BE2C (cell line): ENCODE results near the gene CMTM7.

Experiments used
- DNase-seq: peaks from one replicate; pipeline ENCODE4 v3.0.0-alpha.2; 2020
- H3K27me3 ChIP-seq: fragments of 250-450 bp; sonication (Bioruptor Pico); 2 replicates; pipeline ENCODE4 v1.5.1; 2020; ENCODE audit warnings: mild to moderate bottlenecking
- H3K36me3 ChIP-seq: fragments of 250-450 bp; sonication (Bioruptor Pico); 2 replicates; pipeline ENCODE4 v1.5.1; 2020; ENCODE audit warnings: mild to moderate bottlenecking
- H3K4me1 ChIP-seq: fragments of 250-450 bp; sonication (Bioruptor Pico); 2 replicates; pipeline ENCODE4 v1.5.1; 2020
- H3K4me3 ChIP-seq: 2 replicates; pipeline ENCODE4 v1.5.1; 2011; ENCODE audit warnings: low read depth, low read length
- H3K9me3 ChIP-seq: fragments of 250-450 bp; sonication (Bioruptor Pico); 2 replicates; pipeline ENCODE4 v1.5.1; 2020
- TF ChIP-seq, protein P1 (sequence below): IDR thresholded peaks from 2 replicates; pipeline ENCODE4 v1.5.1; 2012; ENCODE audit warnings: mild to moderate bottlenecking, low read depth, low read length

Gene CMTM7

DNA sequence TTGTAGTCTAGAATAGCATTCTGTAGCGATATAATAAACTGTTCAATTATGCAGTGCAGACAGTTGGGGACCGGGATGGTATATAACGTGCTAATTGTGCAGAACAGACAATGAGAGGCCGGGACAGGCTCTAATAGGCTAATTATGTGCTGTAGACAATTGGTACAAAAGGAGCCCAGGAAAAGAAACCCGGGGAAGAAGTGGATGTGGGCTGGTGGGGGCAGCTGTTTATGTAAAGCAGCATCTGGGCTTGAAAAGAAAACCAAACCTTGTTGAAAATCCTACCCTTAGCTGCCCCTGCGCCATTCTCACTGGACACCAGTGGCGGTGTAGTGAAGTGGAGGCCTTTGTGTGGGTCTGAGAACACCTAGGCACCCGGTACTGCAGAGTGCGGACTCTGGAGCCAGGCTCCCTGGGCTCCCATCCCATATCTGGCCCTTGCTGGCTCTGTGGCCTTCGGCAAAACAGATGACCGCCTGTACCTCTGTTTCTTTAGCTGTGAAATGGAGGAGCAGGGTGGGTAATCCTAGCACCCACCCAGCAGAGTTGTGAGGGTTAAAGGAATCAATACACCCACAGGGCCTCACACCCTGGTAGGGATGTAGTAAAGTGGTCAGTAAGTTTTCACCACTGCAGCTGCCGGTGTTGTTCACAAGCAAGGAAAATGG, 59.5 kb downstream of the CMTM7 start:
- TF ChIP-seq, protein P1, sequence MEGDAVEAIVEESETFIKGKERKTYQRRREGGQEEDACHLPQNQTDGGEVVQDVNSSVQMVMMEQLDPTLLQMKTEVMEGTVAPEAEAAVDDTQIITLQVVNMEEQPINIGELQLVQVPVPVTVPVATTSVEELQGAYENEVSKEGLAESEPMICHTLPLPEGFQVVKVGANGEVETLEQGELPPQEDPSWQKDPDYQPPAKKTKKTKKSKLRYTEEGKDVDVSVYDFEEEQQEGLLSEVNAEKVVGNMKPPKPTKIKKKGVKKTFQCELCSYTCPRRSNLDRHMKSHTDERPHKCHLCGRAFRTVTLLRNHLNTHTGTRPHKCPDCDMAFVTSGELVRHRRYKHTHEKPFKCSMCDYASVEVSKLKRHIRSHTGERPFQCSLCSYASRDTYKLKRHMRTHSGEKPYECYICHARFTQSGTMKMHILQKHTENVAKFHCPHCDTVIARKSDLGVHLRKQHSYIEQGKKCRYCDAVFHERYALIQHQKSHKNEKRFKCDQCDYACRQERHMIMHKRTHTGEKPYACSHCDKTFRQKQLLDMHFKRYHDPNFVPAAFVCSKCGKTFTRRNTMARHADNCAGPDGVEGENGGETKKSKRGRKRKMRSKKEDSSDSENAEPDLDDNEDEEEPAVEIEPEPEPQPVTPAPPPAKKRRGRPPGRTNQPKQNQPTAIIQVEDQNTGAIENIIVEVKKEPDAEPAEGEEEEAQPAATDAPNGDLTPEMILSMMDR = no peak
- H3K36me3 ChIP-seq = no peaks in the 10 kb centered on the region
- no peak for DNase-seq

DNA sequence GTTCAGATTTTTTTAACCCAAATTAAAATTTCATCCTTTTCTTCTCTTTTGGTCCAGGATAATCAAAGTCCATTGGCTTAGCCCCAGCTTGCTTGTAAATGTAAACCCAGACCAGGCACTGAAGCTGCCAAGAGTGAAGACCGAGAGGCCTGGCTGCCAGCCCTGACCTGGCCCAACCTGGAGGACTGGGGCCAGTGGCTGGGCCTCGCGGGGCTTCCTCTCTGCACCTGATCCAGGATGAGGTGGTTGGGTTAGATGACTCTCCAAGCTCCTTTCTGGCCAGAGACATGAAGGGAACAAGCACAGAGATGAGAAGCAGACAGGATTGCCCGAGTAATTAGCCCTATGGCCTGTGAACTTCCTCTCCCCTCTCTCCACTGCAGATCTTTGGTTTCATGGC, 60.4 kb downstream of the CMTM7 start:
- H3K36me3 ChIP-seq = no peaks in the 10 kb centered on the region
- no peaks in the 10 kb centered on the region for H3K9me3 ChIP-seq
- DNase-seq = no peak
- H3K4me1 ChIP-seq = no peaks in the 10 kb centered on the region
- TF ChIP-seq, protein P1 = no peak
- no peaks in the 10 kb centered on the region for H3K27me3 ChIP-seq
- no peak overlapping the region for H3K4me3 ChIP-seq

More for the DNA sequence above, 59.5 kb downstream of the CMTM7 start:
- Histone ChIP-seq H3K4me3 (no peak overlapping the region), H3K4me1 (no peaks in the 10 kb centered on the region), H3K9me3 (no peaks in the 10 kb centered on the region), H3K27me3 (no peaks in the 10 kb centered on the region)

DNA sequence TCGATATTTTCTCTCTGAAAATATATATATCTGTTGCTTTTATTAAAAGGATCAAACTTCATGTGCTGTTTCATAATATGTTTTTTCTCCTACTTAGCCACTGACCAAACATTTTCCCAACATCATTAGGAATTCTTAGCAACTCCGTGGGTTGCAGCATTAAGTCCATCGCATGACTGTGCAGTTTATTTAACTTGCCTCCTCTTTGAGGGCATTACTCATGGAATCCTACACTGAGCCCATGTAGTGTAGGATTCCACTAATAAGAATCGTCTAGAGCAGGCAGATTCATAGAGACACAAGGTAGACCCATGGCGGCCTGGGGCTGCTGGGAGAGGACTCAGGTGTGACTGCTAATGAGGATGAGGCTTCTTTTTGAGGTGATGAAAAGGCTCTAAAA, 61.7 kb downstream of the CMTM7 start:
- no peaks in the 10 kb centered on the region for H3K9me3 ChIP-seq
- no peak overlapping the region for H3K4me3 ChIP-seq
- H3K4me1 ChIP-seq = no peaks in the 10 kb centered on the region
- DNase-seq = no peak
- TF ChIP-seq, protein P1 = no peak
- H3K27me3 ChIP-seq = no peaks in the 10 kb centered on the region
- no peaks in the 10 kb centered on the region for H3K36me3 ChIP-seq

DNA sequence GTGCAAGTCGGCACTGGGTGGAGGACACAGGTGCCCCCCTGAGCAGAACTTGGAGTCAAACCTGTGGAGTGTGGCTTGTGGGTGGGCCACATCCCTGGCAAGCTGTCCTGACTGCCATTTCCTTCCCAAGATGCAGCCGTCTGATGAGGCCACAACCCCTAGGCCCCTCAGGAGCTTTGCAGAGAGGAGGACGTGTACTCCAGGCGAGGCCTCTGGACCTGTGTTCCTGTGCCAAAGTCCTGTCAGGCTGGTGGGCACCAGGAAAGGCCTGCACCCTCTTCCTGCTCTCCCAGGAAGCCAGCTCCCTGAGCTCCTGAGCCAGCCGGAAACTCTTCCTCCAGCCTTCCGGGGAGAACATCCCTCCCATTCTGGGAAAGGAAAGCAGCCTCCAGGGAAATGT, 62.5 kb downstream of the CMTM7 start:
- Histone ChIP-seq H3K4me1 (no peaks in the 10 kb centered on the region), H3K36me3 (no peaks in the 10 kb centered on the region), H3K27me3 (no peaks in the 10 kb centered on the region), H3K9me3 (no peaks in the 10 kb centered on the region), H3K4me3 (no peak overlapping the region)
- TF ChIP-seq, protein P1 = no peak
- no peak for DNase-seq

DNA sequence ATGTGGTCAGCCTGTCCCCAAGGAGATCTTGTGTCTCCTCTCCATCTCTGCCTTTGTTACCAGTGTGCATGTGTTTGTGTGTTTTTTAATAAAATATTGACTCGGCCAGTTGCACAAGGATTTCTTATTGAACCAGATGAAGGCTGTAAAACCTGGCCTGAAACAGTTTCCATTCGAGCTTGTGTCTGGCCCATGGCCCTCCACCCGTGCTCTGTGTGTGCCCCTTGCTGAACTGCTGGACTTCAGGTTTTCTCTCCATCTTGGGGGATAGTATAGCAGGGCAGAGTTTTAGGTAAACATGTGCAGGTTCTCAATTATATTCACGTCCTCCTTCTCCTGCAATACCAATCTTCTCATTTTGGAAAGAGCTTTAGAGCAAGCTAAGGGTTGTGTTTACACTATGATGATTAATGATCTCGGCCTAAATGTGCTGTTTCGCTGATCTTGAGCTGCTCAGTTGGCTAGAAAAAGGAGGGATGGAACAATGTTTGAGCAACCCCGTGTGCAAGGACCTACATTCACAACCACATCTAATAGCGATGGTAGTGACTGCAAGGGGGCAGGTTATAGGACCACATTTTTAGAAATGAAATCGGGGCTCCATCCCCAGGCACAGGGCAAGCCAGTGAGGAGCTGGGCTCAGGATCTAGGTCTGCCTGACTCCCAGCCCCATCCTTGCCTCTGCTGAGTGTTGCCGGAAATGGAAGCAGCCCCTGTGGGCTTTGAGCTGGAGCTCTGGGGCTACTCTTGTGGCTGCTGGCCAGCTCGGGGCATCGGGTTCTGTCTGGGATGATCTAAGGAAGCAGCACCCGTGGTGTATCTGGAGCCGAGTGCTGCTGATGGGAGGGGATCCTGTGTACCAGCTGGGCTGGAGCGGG, 63.3 kb downstream of the CMTM7 start:
- TF ChIP-seq, protein P1 = no peak
- Histone ChIP-seq H3K27me3 (no peaks in the 10 kb centered on the region), H3K36me3 (no peaks in the 10 kb centered on the region), H3K4me1 (no peaks in the 10 kb centered on the region), H3K4me3 (no peak overlapping the region), H3K9me3 (no peaks in the 10 kb centered on the region)
- peak; percentile 19 for DNase-seq
